D721Med (cell line): Measurements from ENCODE around the gene FCSK.
A peak's percentile ranks its signal among the peaks of the same experiment; 100 is the strongest.
"Not testable (repeated sequence)": the region's sequence is repeated elsewhere in the genome, so short reads cannot be mapped to it uniquely, and the experiment has no call there.

ENCODE experiments used
- DNase-seq: peaks from one replicate; pipeline ENCODE4 v3.0.0; 2011; ENCODE audit warnings: low spot score; ENCODE audit not compliant: insufficient read length
- FAIRE-seq: peaks from 2 replicates; lab custom pipeline; 2011; peaks lifted over from hg19 to GRCh38; lab: Jason Lieb, UNC
- TF ChIP-seq, protein P1 (sequence below): IDR thresholded peaks from 2 replicates; pipeline ENCODE4 v1.5.1; 2012; ENCODE audit warnings: mild to moderate bottlenecking, control low read depth; ENCODE audit not compliant: insufficient read depth; ENCODE audit errors: missing control alignments

The FCSK gene

DNA sequence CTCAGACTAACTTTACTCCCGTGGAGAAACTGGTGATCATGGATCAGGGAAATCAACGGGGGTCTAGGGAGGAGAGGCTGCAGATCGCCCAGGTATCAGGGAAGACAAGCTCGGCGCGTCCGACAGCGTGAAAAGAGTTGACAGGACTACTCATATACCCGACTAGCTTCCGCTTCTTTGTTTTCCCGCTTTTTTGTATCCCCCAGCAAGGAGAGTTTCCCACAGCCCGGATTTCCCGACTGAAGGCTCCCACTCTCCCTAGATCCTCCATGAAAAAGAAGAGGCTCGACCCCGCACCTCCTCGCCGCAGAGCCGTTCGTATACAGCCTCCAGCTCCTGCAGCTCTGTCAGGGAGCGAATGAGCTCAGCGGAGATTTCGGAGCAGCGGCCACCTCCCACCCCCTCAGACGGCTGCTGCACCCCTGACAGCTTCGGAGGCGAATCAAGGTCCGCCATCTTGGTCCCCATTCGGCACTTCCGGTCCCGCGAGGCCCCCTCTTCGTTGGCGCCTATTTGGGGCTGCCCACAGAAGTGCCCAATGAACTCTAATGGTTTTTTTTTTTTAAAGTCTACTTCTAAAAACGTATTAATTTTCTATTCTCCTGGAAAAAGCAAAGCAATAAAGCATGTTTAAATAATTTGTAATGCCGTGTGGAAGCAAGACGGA lies 68.8 kb downstream of the FCSK start, which contains the start of gene COG4:
Gene COG4 (minus strand): TSS at position 479 of the 667 bp plus-strand sequence. CDS start 11 bp downstream, at position 468.
- no peak for FAIRE-seq
- TF ChIP-seq, protein P1, sequence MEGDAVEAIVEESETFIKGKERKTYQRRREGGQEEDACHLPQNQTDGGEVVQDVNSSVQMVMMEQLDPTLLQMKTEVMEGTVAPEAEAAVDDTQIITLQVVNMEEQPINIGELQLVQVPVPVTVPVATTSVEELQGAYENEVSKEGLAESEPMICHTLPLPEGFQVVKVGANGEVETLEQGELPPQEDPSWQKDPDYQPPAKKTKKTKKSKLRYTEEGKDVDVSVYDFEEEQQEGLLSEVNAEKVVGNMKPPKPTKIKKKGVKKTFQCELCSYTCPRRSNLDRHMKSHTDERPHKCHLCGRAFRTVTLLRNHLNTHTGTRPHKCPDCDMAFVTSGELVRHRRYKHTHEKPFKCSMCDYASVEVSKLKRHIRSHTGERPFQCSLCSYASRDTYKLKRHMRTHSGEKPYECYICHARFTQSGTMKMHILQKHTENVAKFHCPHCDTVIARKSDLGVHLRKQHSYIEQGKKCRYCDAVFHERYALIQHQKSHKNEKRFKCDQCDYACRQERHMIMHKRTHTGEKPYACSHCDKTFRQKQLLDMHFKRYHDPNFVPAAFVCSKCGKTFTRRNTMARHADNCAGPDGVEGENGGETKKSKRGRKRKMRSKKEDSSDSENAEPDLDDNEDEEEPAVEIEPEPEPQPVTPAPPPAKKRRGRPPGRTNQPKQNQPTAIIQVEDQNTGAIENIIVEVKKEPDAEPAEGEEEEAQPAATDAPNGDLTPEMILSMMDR = no peak
- peak; percentile 39 for DNase-seq

DNA sequence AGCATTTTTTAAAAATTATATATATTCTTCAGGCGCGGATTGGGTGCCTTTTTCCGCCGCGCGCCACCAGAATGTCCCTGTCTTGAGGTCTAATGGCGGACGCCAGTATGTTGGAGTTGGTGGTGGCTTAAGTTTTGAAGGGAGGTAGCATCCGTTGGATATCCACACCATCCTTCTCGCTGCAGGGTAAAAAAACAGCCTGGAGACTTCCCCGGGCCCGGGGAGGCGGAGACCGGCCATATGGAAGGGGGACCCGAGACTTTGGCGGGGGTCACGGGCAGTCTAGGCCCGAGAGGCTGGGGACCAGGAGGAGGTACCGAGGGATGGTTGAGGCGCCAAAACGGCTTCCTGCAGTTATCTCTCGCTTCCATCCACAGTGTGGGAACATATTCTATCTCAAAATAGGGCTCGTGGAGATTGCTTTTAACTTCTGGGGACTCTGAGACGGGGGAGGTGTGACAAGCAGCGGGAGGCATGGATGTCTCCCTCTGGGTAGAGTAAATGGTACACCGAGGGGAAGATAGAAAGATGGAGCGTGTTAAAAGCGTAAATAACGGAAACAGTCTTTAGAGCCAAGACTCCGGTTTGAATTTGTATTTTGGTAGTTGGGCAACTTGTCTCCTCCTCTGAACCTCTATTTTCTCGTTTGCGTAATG lies 69.5 kb downstream of the FCSK start, which contains the start of gene SF3B3:
Gene SF3B3 (plus strand): TSS at position 74 of the 656 bp plus-strand sequence. CDS start 2,841 bp downstream, outside the sequence.
- DNase-seq = no peak
- TF ChIP-seq, protein P1 = no peak

DNA sequence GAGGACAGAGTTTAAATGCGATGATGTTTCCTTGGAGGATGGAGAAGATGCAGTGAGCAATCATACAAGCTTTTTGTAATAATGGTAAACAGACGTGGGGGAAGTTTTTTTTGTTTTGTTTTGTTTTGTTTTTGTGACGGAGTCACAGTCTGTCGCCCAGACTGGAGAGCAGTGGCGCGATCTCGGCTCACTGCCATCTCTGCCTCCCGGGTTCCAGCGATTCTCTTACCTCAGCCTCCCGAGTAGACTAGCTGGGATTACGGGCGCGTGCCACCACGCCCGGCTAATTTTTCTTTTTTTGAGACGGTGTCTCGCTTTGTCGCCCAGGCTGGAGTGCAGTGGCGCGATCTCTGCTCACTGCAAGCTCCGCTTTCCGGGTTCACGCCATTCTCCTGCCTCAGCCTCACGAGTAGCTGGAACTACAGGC lies 70.0 kb downstream of the FCSK start:
- not testable (repeated sequence) for FAIRE-seq, DNase-seq

More for the DNA sequence above, 69.5 kb downstream of the FCSK start, which contains the start of gene SF3B3:
- no peak for FAIRE-seq

DNA sequence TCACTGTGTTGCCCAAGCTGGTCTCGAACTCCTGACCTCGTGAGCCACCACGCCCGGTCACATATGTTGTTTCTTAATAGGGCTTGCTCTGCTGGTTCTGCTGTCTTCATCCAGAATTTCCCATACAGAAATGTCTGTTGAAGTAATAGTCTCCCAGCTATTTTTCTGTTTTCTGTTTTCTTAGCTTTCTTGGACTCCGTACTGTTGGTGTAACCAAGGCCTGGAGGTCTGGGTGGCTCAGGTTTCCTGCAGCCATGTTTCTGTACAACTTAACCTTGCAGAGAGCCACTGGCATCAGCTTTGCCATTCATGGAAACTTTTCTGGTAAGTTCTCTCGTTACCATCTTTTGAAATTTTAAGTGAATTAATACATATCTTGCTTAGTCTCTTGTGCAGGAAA lies 72.0 kb downstream of the FCSK start:
- TF ChIP-seq, protein P1 = no peak
- FAIRE-seq = no peak
- DNase-seq = no peak

DNA sequence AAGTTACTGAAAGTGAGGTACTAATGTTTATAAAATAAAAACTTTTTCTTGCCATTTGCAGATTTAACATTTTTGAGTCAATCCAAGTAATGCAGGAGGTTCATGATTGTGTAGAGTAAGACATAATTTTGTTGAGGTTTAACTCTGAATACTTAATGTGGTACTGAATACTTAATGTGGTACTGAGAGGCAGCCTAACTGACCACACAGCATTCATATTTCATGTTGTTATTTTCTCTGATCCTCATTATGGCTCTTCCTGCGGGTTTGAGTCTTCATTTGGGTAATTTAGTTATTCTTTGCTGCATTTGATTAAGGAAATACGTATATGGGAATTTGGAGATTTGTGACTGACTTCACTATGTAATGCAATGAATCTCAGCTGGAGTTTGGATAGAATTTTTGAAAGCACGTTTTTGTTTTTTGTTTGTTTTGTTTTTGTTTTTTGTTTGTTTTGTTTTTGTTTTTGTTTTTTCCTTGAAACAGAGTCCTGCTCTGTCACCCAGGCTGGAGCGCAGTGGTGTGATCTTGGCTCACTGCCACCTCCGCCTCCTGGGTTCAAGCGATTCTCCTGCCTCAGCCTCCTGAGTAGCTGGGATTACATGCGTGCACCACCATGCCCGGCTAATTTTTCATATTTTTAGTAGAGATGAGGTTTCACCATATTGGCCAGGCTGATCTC lies 73.1 kb downstream of the FCSK start:
- FAIRE-seq (no peak), DNase-seq (no peak)
- TF ChIP-seq, protein P1 = no peak

DNA sequence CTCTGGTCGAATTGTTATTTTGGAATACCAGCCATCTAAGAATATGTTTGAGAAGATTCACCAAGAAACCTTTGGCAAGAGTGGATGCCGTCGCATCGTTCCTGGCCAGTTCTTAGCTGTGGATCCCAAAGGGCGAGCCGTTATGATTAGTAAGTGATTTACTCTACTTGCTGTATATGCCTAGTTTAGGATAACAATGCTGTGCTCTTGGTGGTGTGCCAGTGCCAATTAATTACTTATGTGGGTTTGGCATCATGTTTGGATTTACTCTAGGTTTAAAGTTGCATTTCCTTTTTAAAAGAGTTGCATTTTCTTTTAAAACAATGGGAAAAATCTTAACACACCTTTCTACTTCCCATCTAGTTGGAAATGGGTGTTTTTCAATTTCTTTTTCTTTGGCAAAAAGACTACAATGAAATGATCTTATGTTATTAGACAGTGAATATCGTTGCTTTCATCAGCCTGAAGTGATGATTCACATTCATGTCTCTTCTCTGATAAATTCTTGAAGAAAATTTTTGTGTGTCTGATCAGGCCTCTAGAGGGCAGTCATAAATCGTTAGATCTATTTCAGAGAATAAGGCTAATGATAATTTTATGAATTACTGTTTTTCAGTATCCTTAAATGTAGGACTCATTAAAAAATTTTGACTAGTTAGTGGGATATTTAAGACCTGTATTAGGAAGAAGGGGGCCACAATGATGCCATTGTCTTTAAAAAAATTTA lies 74.8 kb downstream of the FCSK start:
- FAIRE-seq (no peak), DNase-seq (no peak)
- TF ChIP-seq, protein P1 = peak; percentile 54
